GM10248 (cell line): ENCODE results near the gene ARRB2.

ENCODE experiments used
- CTCF ChIA-PET: fragments of 300-600 bp; sonication (Branson Sonifier 250); formaldehyde crosslinking; extraction: SDS; loops from one replicate; lab custom pipeline; 2021; ENCODE audit warnings: antibody characterized with exemption; lab: Yijun Ruan, JAX
- POLR2A ChIA-PET: fragments of 350-650 bp; sonication (Branson Sonifier 250); formaldehyde crosslinking; extraction: SDS; loops from one replicate; lab custom pipeline; 2020; ENCODE audit warnings: antibody characterized with exemption; lab: Yijun Ruan, JAX
- DNase-seq: peaks from one replicate; pipeline ENCODE4 v3.0.0; 2012; ENCODE audit errors: extremely low spot score
- CTCF ChIP-seq: IDR thresholded peaks from 2 replicates; pipeline ENCODE4 v1.5.1; 2012; ENCODE audit warnings: mild to moderate bottlenecking, low read depth; ENCODE audit errors: extremely low read depth, missing control alignments, control extremely low read depth

ARRB2 gene

GRCh38 chr17:4709794-4710692, at the start of gene ARRB2:
ARRB2 (plus strand) TSS chr17:4710632; CDS start chr17:4710722, 90 bp downstream.
- ChIA-PET POLR2A (no interaction called here), CTCF (interaction anchor here (0.8 to 2.0 kb wide), 21 partner anchors 9 to 270 kb away, joined by 3 to 9 read pairs (median 4); partner anchors contain the start of genes GLTPD2 and SPAG7)
- peak; percentile 98 for DNase-seq
- TF ChIP-seq CTCF = peak; percentile 53

- ChIA-PET CTCF (no interaction called here), POLR2A (no interaction called here)
- no peak for DNase-seq
- TF ChIP-seq CTCF = no peak
Measured at GRCh38 chr17:4663711-4664110, 46.7 kb upstream of the ARRB2 start.

- DNase-seq = no peak
- no peak for TF ChIP-seq CTCF
- CTCF ChIA-PET = interaction anchor here (0.8 kb wide), 1 partner anchor 97 kb away, joined by 3 read pairs; no protein-coding TSS in a partner anchor
- POLR2A ChIA-PET = no interaction called here
Measured at GRCh38 chr17:4664230-4664629, 46.2 kb upstream of the ARRB2 start.

GRCh38 chr17:4665027-4665426, 45.4 kb upstream of the ARRB2 start:
- no peak for TF ChIP-seq CTCF
- ChIA-PET CTCF (no interaction called here), POLR2A (no interaction called here)
- no peak for DNase-seq

GRCh38 chr17:4666296-4666695, 44.1 kb upstream of the ARRB2 start:
- ChIA-PET CTCF (no interaction called here), POLR2A (no interaction called here)
- TF ChIP-seq CTCF = no peak
- DNase-seq = no peak

DNA sequence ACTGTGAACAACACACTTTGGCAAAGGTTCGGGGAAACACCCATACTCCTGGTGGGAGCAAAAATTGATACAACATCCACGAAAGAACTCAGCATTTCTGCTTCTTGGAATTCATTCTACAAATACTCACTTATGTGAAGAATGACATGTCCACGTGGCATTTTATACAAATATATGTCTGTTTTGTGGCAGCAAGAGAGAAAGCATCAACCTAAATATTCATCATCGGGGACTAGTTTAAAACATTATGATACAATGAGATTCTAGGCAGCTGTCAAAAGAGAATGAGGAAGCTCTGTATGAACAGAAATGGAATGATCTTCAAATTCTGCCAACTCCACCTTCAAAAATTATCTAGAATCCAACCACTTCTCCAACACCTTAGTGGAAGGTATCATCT, 43.3 kb upstream of the ARRB2 start:
- POLR2A ChIA-PET = no interaction called here
- no peak for DNase-seq
- no peak for TF ChIP-seq CTCF
- CTCF ChIA-PET = no interaction called here
